Measurements from ENCODE around the gene CFAP61.

- TF ChIP-seq CTCF (IDR thresholded peaks at IDR 0.05) (no peak), POLR2A (IDR thresholded peaks at IDR 0.05) (no peak)
Measured at GRCh38 chr20:20317621-20318364, 265.5 kb downstream of the CFAP61 start.

Data from thyroid gland (tissue), 4 donors.